ENCODE measurements around the gene GDPD1. TPM values are rescaled to one million over a fixed set of nuclear protein-coding genes. Genes with fewer than 3 reads are reported as not detected.

Gene GDPD1
- total and polyA plus RNA-seq, 9 of the 15 experiments (the other 6 are each of a cell fraction or from before 2014, with no cell fraction given) = 5.7 to 15.2 (median 9.3) TPM

- TF ChIP-seq ZMIZ1 (IDR thresholded peaks at IDR 0.05; ENCODE audit: low read depth in 2 of 2, low read length in 2 of 2) = peak in 1 of 2 experiments; percentile 78; a peak in 2 of 4 replicates
- TF ChIP-seq MEIS2 (IDR thresholded peaks at IDR 0.05; ENCODE audit: partially characterized antibody) = peak; percentile 83
- TF ChIP-seq ZNF239 (CRISPR knock-in tag; IDR thresholded peaks at IDR 0.05) = peak; percentile 80
- TF ChIP-seq CGGBP1 (CRISPR knock-in tag; IDR thresholded peaks at IDR 0.05) = 0 out of 2 replicates have a peak, but pooled peaks have one; percentile 11
- peak; percentile 84 for TF ChIP-seq FOSL1 (tag; conservative IDR thresholded peaks at IDR 0.05)
- TF ChIP-seq GATA2 (CRISPR knock-in tag; IDR thresholded peaks at IDR 0.05) = peak; percentile 98
- peak; percentile 93 for TF ChIP-seq MGA (IDR thresholded peaks at IDR 0.05)
- TF ChIP-seq E2F6 (IDR thresholded peaks at IDR 0.05; ENCODE audit: borderline replicate concordance in 1 of 2, extremely low read depth in 1 of 2, insufficient read depth in 1 of 2, insufficient read length in 1 of 2, low read depth in 1 of 2, low read length in 1 of 2, poor library complexity in 1 of 2, severe bottlenecking in 1 of 2) = peak; percentile 40 to 53
- peak; percentile 66; the same call in 1 of the 2 replicates for TF ChIP-seq ZNF584 (CRISPR knock-in tag; IDR thresholded peaks at IDR 0.05; ENCODE audit: low read depth)
These were observed 70.1 kb downstream of the GDPD1 start (continued) for GRCh38 chr17:59290302-59290998.

Measured in K562 (cell line).